Measurements from ENCODE around the gene GALNT17. TPM values are rescaled to one million over a fixed set of nuclear protein-coding genes. Genes with fewer than 3 reads are reported as not detected.

Gene GALNT17
- total RNA-seq, 1 experiment from 2014 or later, result not detected

- no peak for TF ChIP-seq CTCF (conservative IDR thresholded peaks at IDR 0.05)
- TF ChIP-seq EZH2 (IDR thresholded peaks at IDR 0.05; ENCODE audit: low read depth), result no peak
- no peaks in the 10 kb centered on the region for H3K4me1 ChIP-seq (replicated peaks; ENCODE audit: insufficient read depth)
- no peaks in the 10 kb centered on the region for H3K36me3 ChIP-seq (ENCODE audit: low read depth)
- H3K4me3 ChIP-seq, result no peak overlapping the region
- no peak overlapping the region for H3K27ac ChIP-seq
- H3K79me2 ChIP-seq (ENCODE audit: low read depth), result no peaks in the 10 kb centered on the region
- no peaks in the 10 kb centered on the region for H4K20me1 ChIP-seq (ENCODE audit: insufficient read depth)
- intact Hi-C loops (cut with micrococcal nuclease; ENCODE audit: unreplicated experiment), result no loop called here
- ChIA-PET POLR2A (ENCODE audit: unreplicated experiment) (no interaction called here), CTCF (no interaction called here)
- H3K9me3 ChIP-seq (ENCODE audit: insufficient read depth, low read depth), result no peaks in the 10 kb centered on the region
- peaks cover 50% of the 10 kb centered on the region; the same call in 1 of the 2 replicates for H3K27me3 ChIP-seq (ENCODE audit: insufficient read depth, low read depth)
- no peak for DNase-seq
- H3K4me2 ChIP-seq, result no peak overlapping the region
- H3F3A ChIP-seq (ENCODE audit: insufficient read depth, low read depth), result no peaks in the 10 kb centered on the region
- no peaks in the 10 kb centered on the region for H3K9me2 ChIP-seq (ENCODE audit: insufficient read depth)
- BruUV-seq (replicated peaks), result no TSS peak
- no peak overlapping the region for H2AFZ ChIP-seq
Measured at GRCh38 chr7:71541707-71542353, 409.9 kb downstream of the GALNT17 start.

GRCh38 chr7:71543396-71543795 is 411.5 kb downstream of the GALNT17 start:
- Histone ChIP-seq H3K36me3 (ENCODE audit: low read depth) (no peaks in the 10 kb centered on the region), H2AFZ (no peak overlapping the region), H3K4me3 (no peak overlapping the region), H3K79me2 (ENCODE audit: low read depth) (no peaks in the 10 kb centered on the region), H3K9me3 (ENCODE audit: insufficient read depth, low read depth) (no peaks in the 10 kb centered on the region), H3F3A (ENCODE audit: insufficient read depth, low read depth) (no peaks in the 10 kb centered on the region), H3K9me2 (ENCODE audit: insufficient read depth) (no peaks in the 10 kb centered on the region), H3K4me1 (replicated peaks; ENCODE audit: insufficient read depth) (no peaks in the 10 kb centered on the region), H3K27ac (no peak overlapping the region), H3K4me2 (no peak overlapping the region), H3K27me3 (ENCODE audit: insufficient read depth, low read depth) (peaks cover 52% of the 10 kb centered on the region; the same call in 1 of the 2 replicates), H4K20me1 (ENCODE audit: insufficient read depth) (no peaks in the 10 kb centered on the region)
- TF ChIP-seq CTCF (conservative IDR thresholded peaks at IDR 0.05) (no peak), EZH2 (IDR thresholded peaks at IDR 0.05; ENCODE audit: low read depth) (no peak)
- BruUV-seq (replicated peaks), result no TSS peak
- no peak for DNase-seq
- POLR2A ChIA-PET (ENCODE audit: unreplicated experiment), result no interaction called here
- intact Hi-C loops (cut with micrococcal nuclease; ENCODE audit: unreplicated experiment), result no loop called here
- CTCF ChIA-PET, result no interaction called here

- peaks cover 47% of the 10 kb centered on the region; the same call in 1 of the 2 replicates for H3K27me3 ChIP-seq (ENCODE audit: insufficient read depth, low read depth)
- no peaks in the 10 kb centered on the region for H3K79me2 ChIP-seq (ENCODE audit: low read depth)
- H2AFZ ChIP-seq, result no peak overlapping the region
- CTCF ChIA-PET, result no interaction called here
- no peaks in the 10 kb centered on the region for H3K9me2 ChIP-seq (ENCODE audit: insufficient read depth)
- BruUV-seq (replicated peaks), result no TSS peak
- no peak for DNase-seq
- no peaks in the 10 kb centered on the region for H3K4me1 ChIP-seq (replicated peaks; ENCODE audit: insufficient read depth)
- H3K4me2 ChIP-seq, result no peak overlapping the region
- intact Hi-C loops (cut with micrococcal nuclease; ENCODE audit: unreplicated experiment), result no loop called here
- H3K27ac ChIP-seq, result no peak overlapping the region
- H4K20me1 ChIP-seq (ENCODE audit: insufficient read depth), result no peaks in the 10 kb centered on the region
- H3F3A ChIP-seq (ENCODE audit: insufficient read depth, low read depth), result no peaks in the 10 kb centered on the region
- POLR2A ChIA-PET (ENCODE audit: unreplicated experiment), result no interaction called here
- no peak overlapping the region for H3K4me3 ChIP-seq
- no peaks in the 10 kb centered on the region for H3K36me3 ChIP-seq (ENCODE audit: low read depth)
- TF ChIP-seq CTCF (conservative IDR thresholded peaks at IDR 0.05) (no peak), EZH2 (IDR thresholded peaks at IDR 0.05; ENCODE audit: low read depth) (no peak)
- no peaks in the 10 kb centered on the region for H3K9me3 ChIP-seq (ENCODE audit: insufficient read depth, low read depth)
Measured at GRCh38 chr7:71544816-71545215, 412.9 kb downstream of the GALNT17 start.
